Adrenal gland (tissue), 19 donors: ENCODE results near the gene PDIA3. TPM values are rescaled to one million over a fixed set of nuclear protein-coding genes. Genes with fewer than 3 reads are reported as not detected.
"Not testable (repeated sequence)": the region's sequence is repeated elsewhere in the genome, so short reads cannot be mapped to it uniquely, and the experiment has no call there.

ENCODE experiments used
- DNase-seq, 7 donors: peaks; one replicate each; pipeline ENCODE4 v3.0.0-alpha.2; 2019 to 2020
- H3K27ac ChIP-seq, 5 donors: fragments of 200-600 bp; sonication (generic) in 4 of 5; 1 replicate in 3 of 5; 2 replicates in 2 of 5; pipeline versions ENCODE4 v1.5.1 to v1.8.0; 2016 to 2020; ENCODE audit warnings: mild to moderate bottlenecking in 1 of 5
- H3K27me3 ChIP-seq: fragments of 200-600 bp; 2 replicates; pipeline ENCODE4 v1.8.0; 2021
- H3K36me3 ChIP-seq, 2 donors: fragments of 200-600 bp; replicated peaks in 1 of 2; 1 replicate in 1 of 2; 2 replicates in 1 of 2; pipeline versions ENCODE4 v1.5.1 to v1.8.0; 2018 to 2022
- H3K4me1 ChIP-seq, 2 donors: fragments of 200-600 bp; replicated peaks in 1 of 2; 1 replicate in 1 of 2; 2 replicates in 1 of 2; pipeline versions ENCODE4 v1.5.1 to v1.8.0; 2018 to 2021
- H3K4me3 ChIP-seq, 4 donors: fragments of 200-600 bp; sonication (generic) in 3 of 4; one replicate each; pipeline ENCODE4 v1.5.1; 2016 to 2018
- H3K9me3 ChIP-seq, 3 donors: fragments of 200-600 bp; sonication (generic) in 1 of 3; replicated peaks in 1 of 3; 1 replicate in 2 of 3; 2 replicates in 1 of 3; pipeline versions ENCODE4 v1.5.1 to v1.8.0; 2016 to 2021
- CTCF ChIP-seq, 6 experiments: fragments of 450-650 bp in 4 of 6; fragments of 200-600 bp in 2 of 6; sonication (generic) in 1 of 6; IDR thresholded peaks; 1 replicate in 5 of 6; 2 replicates in 1 of 6; pipeline versions ENCODE4 v1.5.1 to v1.8.0; 2016 to 2021; ENCODE audit warnings: antibody characterized with exemption in 6 of 6, mild to moderate bottlenecking in 2 of 6, moderate library complexity in 1 of 6
- POLR2A ChIP-seq, 2 donors: fragments of 450-650 bp; IDR thresholded peaks; one replicate each; pipeline ENCODE4 v1.6.1; 2017; ENCODE audit warnings: antibody characterized with exemption in 2 of 2, mild to moderate bottlenecking in 2 of 2, moderate library complexity in 1 of 2
- WGBS, 4 donors: extraction: QIAGEN DNeasy Blood & Tissue Kit in 2 of 4; methylation state at CpG; one replicate each; pipeline versions ENCODE4 v1.1.5 to v1.1.7; 2013 to 2017; 5-methylcytosine and 5-hydroxymethylcytosine counted together
- intact Hi-C, 2 donors: fragments of 100-400 bp; cut with DNase I; formaldehyde crosslinking; loops; one replicate each; pipeline versions ENCODE4 v1.14.1 to v1.15.0; 2022 to 2023
- long read RNA-seq, 10 donors: library from polyadenylated mRNA in 3 of 10; unstranded in 2 of 10; stranded (forward) in 1 of 10; transcript quantifications; one replicate each; pipeline ENCODE4 v2.0.0 and lab custom pipeline, GENCODE V29; 2021 to 2026
- polyA plus RNA-seq, 3 donors: library from polyadenylated mRNA; stranded (reverse); fragments of 200-250 nt in 2 of 3; fragments of 350-450 nt in 1 of 3; fragmentation: Illumina TruSeq in 1 of 3; extraction: RNeasy Lipid Tissue Mini Kit (QIAGEN cat#74804) in 1 of 3; gene quantifications; one replicate each; pipeline ENCODE4 v1.2.3, GENCODE V29; 2013 to 2014
- total RNA-seq, 9 donors: library from RNA; depleted of rRNA in 4 of 9; stranded (reverse); fragments of >200 nt in 4 of 9; fragments of 120-200 nt in 1 of 9; fragmentation: NEBNext Ultra II Directional in 1 of 9; extraction: Animal tissue kit (Norgen Biotek cat#: 25700) in 1 of 9; gene quantifications; one replicate each; pipeline versions ENCODE4 v1.1.0 to v1.2.4, GENCODE V29; 2013 to 2023
- donor health status: healthy with polysubstance abuse.
- donor health status: Bipolar disorder and iron deficiency.
- donor health status: DM: yes; HTN: yes; CAD: no.
- donor health status: DM: no; HTN: no; CAD: no.
- donor health status: DM: no; HTN: no; CAD: no.
- donor health status: DM: yes; HTN: yes; CAD: no.

The PDIA3 gene
- total RNA-seq, result 100 to 1,000 TPM; 105 to 567 (median 231) TPM
- polyA plus RNA-seq, result 100 to 1,000 TPM in 2 of 3 donors, 10 to 100 TPM in 1; 92.7 to 727 (median 172) TPM
- long read RNA-seq, donor 1, transcript PDIA3-201 (13 exons, 3,727 nt), result major isoform, 86 of 244 reads
- long read RNA-seq, donor 1, partial matches to known transcripts, result 155 of 244 reads
- long read RNA-seq, donor 1, other reads (novel, unspliced or antisense), result 0 of 244 reads
- long read RNA-seq, donor 2, transcript PDIA3-201 (13 exons, 3,727 nt), result major isoform, 74 of 224 reads
- long read RNA-seq, donor 2, partial matches to known transcripts, result 150 of 224 reads
- long read RNA-seq, donor 2, other reads (novel, unspliced or antisense), result 0 of 224 reads
- long read RNA-seq, donor 3, transcript PDIA3-206 (2 exons, 739 nt), result minor isoform, 6 of 202 reads
- long read RNA-seq, donor 3, transcript PDIA3-201 (13 exons, 3,727 nt), result major isoform, 96 of 202 reads
- long read RNA-seq, donor 3, partial matches to known transcripts, result 90 of 202 reads
- long read RNA-seq, donor 3, other reads (novel, unspliced or antisense), result 10 of 202 reads
- long read RNA-seq, donor 4, transcript PDIA3-201 (13 exons, 3,727 nt), result major isoform, 110 of 142 reads
- long read RNA-seq, donor 4, partial matches to known transcripts, result 27 of 142 reads
- long read RNA-seq, donor 4, other reads (novel, unspliced or antisense), result 5 of 142 reads
- long read RNA-seq, donor 5, transcript PDIA3-201 (13 exons, 3,727 nt), result major isoform, 576 of 607 reads
- long read RNA-seq, donor 5, partial matches to known transcripts, result 18 of 607 reads
- long read RNA-seq, donor 5, other reads (novel, unspliced or antisense), result 13 of 607 reads
- long read RNA-seq, donor 6, transcript PDIA3-201 (13 exons, 3,727 nt), result major isoform, 113 of 144 reads
- long read RNA-seq, donor 6, partial matches to known transcripts, result 26 of 144 reads
- long read RNA-seq, donor 6, other reads (novel, unspliced or antisense), result 4 of 144 reads
- long read RNA-seq, donor 7, transcript PDIA3-201 (13 exons, 3,727 nt), result major isoform, 45 of 129 reads
- long read RNA-seq, donor 7, partial matches to known transcripts, result 83 of 129 reads
- long read RNA-seq, donor 7, other reads (novel, unspliced or antisense), result 0 of 129 reads
- long read RNA-seq, donor 8, transcript PDIA3-201 (13 exons, 3,727 nt), result major isoform, 143 of 322 reads
- long read RNA-seq, donor 8, partial matches to known transcripts, result 167 of 322 reads
- long read RNA-seq, donor 8, other reads (novel, unspliced or antisense), result 10 of 322 reads
- long read RNA-seq, donor 9, transcript PDIA3-201 (13 exons, 3,727 nt), result major isoform, 83 of 202 reads
- long read RNA-seq, donor 9, partial matches to known transcripts, result 115 of 202 reads
- long read RNA-seq, donor 9, other reads (novel, unspliced or antisense), result 0 of 202 reads
- long read RNA-seq, donor 10, transcript PDIA3-201 (13 exons, 3,727 nt), result major isoform, 84 of 137 reads
- long read RNA-seq, donor 10, partial matches to known transcripts, result 48 of 137 reads
- long read RNA-seq, donor 10, other reads (novel, unspliced or antisense), result 5 of 137 reads

- H3K27ac ChIP-seq, result peak within 1 kb of the TSS; percentile 81 to 98 (median 95)
- H3K9me3 ChIP-seq, H3K36me3 ChIP-seq, intact Hi-C loops, H3K27me3 ChIP-seq: not testable (repeated sequence)
- 0 to 1% (median 0%) methylated on average over 8 to 84 of the region's 84 CpGs; no CpG with 5 or more reads in 1 of the 4 donors for WGBS, 4 donors
- peak; percentile 94 to 96 for TF ChIP-seq POLR2A (IDR thresholded peaks at IDR 0.05)
- TF ChIP-seq CTCF (IDR thresholded peaks at IDR 0.05), result peak in 3 of 6 experiments; percentile 44 to 51 (median 44)
- H3K4me1 ChIP-seq, result peaks cover 16 to 39% of the 10 kb centered on the region in 2 donors
- peak; percentile 91 to 94 (median 93) for DNase-seq
- peak within 1 kb of the TSS; percentile 64 to 98 (median 84) for H3K4me3 ChIP-seq
Observed at GRCh38 chr15:43746245-43746902, at the start of gene PDIA3. PDIA3 (plus strand) TSS chr15:43746438; CDS start chr15:43746540, 102 bp downstream.

- no peaks in the 10 kb centered on the region for H3K36me3 ChIP-seq
- WGBS, 4 donors, result 84 to 87% (median 86%) methylated on average over 7 of the region's 7 CpGs
Observed at GRCh38 chr15:43702174-43702573, 44.1 kb upstream of the PDIA3 start.

More at GRCh38 chr15:43702174-43702573, 44.1 kb upstream of the PDIA3 start:
- Histone ChIP-seq H3K4me1 (no peaks in the 10 kb centered on the region), H3K4me3 (no peak overlapping the region), H3K27ac (no peak overlapping the region), H3K27me3 (no peaks in the 10 kb centered on the region), H3K9me3 (no peaks in the 10 kb centered on the region)
- intact Hi-C loops, result no loop called here
- no peak for TF ChIP-seq POLR2A (IDR thresholded peaks at IDR 0.05)
- no peak for TF ChIP-seq CTCF (IDR thresholded peaks at IDR 0.05)
- no peak for DNase-seq
